ENCODE measurements around the gene KATNAL2.

Gene KATNAL2

DNA sequence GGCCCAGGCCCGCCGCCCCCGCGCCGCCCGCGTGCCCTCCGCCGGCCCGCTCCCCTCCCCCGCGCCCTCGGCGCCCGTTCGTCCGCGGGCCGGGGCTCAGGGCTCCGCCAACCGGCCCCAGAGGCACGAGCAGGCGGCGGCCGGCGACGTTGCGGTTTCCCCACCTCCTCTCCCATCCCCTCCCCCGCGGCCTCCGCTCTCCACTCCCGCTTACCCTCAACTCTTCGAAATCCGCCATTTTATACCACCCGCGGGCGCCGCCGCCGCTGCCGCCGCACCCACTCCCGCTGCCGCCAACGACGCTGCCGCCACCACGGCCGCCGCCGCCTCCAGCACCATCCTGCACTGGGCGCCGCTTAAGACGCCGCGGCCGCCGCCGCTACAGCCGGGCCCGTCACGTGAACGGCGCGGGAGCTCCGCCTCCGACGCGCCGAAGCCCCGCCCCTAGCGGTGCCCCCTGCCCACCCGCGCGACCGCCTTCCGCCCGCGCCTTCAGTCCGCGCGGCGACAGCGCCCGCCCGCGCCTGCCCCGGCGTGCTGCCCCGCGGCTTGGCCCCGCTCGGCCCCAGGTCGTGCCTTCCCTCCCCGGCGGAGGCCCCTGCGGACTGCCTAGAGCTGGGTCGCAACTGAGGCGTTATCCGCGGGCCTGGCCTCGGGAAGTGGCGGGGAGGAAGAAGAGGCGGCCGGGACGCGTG, at the start of gene KATNAL2, which contains the start of gene PIAS2:
Gene KATNAL2, plus strand, starts transcription at position 495 of the 695 bp plus-strand sequence. CDS start 29,271 bp downstream, outside the sequence.
Gene PIAS2, minus strand, starts transcription at position 400 of the 695 bp plus-strand sequence. Its CDS starts 162 bp downstream, at position 238.
- no peak for DNase-seq (ENCODE audit: low read depth)

DNA sequence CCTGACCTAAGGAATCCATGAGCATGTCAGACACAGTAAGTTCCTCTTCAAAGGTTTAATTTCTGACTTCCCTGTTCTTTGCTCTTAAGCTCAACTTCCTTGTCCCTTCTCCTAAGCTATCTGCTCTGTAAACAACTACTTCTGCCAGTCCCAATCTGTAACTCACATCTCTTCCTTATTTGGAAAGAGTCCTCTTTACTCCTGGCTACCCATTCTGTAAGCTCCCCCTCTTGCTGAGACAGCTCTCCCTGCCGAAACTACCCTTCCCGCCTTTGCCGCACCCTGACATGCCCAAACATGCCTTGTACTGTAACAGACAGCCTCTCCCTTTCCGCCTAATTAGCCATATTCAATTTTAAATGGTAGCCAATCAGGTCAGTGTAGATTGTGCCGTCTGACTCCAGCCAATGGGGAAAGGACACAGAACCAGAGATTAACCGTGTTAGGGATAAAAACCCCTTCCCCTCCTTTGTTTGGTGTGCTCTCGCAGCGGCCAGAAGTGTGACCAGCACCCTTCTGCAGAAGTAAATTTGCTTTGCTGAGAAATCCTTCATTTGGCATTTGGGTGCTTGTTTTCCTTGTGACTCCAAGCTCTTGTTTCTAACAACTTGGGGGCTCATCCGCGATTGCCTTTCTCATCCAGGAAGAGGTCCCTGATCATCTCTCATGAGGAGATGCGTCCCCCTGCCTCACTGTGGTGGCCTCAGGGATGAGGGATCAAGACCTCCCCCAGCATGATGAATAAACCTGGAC, 49.1 kb upstream of the KATNAL2 start:
- no peak for DNase-seq (ENCODE audit: low read depth)

DNA sequence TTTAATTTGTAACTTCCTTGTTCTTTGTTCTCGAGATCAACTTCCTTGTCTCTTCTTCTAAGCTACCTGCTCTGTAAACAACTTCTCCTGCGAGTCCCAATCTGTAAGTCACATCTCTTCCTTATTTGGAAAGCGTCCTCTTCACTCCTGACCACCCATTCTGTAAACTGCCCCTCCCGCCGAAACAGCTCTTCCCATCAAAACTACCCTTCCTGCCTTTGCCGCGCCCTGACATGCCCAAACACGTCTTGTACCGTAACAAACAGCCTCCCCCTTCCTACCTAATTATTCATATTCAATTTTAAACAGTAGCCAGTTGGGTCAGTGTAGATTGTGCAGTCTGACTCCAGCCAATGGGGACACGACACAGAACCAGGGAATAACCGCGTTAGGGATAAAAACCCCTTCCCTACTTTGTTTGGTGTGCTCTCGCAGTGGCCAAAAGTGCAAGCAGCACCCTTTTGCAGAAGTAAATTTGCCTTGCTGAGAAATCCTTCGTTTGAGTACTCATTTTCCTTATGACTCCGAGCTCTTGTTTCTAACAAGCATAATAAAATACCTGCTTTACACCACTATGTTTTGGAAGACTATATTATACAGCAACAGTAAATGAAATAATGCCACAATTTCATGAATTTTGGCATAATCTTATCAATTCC, 39.9 kb upstream of the KATNAL2 start:
- no peak for DNase-seq (ENCODE audit: low read depth)

DNA sequence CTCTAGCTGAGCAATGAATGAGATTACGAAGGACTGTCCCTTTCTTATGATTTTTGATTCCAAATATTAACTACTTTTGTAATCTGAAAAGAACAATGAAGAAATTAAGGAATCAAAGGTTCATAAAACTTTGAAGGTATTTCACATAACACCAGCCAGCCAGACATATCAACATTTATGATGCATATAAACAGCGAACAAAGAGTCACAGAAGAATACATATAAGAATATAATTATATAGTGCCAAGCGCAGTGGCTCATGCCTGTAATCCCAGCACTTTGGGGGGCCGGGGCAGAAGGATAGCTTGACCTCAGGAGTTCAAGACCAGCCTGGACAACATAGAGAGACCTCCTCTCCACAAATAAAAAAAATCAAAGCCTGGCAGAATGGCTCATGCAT, 34.2 kb upstream of the KATNAL2 start:
- DNase-seq (ENCODE audit: low read depth) = no peak

DNA sequence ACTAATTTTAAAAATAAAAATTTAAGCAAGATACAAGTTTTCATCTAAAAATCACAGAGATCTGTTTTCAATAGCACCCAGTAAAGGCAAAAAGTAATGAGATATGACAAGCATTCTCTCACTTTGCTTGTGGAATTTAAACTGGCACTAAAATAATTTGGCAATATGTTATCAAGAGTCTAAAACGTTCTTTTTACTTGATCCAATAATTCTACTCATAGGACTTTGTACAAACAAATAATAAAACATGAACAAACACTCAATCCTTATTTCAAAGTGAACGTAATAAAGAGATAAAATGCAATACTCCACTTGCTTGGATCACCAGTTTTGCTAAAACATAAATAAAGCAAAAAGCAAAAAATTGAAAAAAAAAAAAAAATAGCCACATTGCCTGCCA, 30.5 kb upstream of the KATNAL2 start:
- DNase-seq (ENCODE audit: low read depth) = no peak

DNA sequence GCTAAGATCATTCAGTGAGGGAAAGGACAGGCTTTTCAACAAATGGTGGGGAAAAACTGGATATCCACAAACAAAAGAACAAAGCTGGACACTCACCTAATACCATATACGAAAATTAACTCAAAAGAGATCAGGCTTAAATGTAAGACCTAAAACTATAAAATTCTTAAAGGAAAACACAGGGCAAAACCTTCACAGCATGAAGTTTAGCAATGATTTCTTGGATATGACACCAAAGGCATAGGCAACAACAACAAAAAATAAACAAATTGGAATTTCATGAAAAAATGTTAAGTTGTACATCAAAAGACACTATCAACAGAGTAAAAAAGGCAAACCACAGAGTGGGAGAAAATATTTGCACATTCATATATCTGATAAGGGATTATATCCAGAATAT, 28.4 kb upstream of the KATNAL2 start:
- DNase-seq (ENCODE audit: low read depth) = no peak

GRCh38 chr18:46891742-46892214, 25.6 kb upstream of the KATNAL2 start:
- no peak for DNase-seq (ENCODE audit: low read depth)

DNA sequence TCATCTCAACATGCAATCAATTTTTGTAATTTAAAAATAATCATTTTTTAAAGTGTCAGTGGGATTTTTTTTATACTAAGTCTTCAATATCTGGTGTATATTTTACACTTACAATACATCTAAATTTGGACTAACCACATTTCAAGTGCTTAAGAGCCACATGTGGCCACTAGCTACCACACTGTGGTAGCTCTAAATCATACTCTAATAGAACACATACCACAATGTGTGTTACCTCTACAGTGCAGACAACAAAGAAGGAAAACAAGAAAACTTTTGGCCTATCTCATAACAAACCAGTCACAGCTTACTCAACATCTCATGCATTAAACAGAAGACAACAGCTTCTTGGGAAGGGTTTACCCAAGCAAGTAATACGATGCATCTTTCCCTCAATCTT, 24.6 kb upstream of the KATNAL2 start:
- DNase-seq (ENCODE audit: low read depth) = no peak

DNA sequence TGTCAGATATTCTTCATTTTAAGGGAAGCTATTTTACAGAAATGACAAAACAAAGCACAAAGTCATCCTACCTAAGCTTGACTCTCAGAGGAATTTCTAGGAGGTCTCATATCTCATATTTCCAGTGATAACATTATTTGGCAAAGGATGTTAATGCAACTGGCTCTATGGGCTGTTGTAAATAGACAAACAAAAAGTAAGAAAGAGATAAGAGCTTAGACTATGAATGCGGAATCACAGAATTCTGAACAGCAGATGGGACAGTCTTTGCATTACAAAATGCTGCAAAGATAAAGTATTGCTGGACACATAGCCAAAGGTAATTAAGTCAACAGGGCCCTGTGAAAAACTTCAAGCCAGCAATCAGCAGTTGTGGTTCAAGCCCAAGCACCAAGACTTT, 24.0 kb upstream of the KATNAL2 start:
- no peak for DNase-seq (ENCODE audit: low read depth)

GRCh38 chr18:46894124-46894523, 23.3 kb upstream of the KATNAL2 start:
- no peak for DNase-seq (ENCODE audit: low read depth)

GRCh38 chr18:46899274-46899948, 18.0 kb upstream of the KATNAL2 start:
- DNase-seq (ENCODE audit: low read depth) = no peak

GRCh38 chr18:46903406-46903805, 14.0 kb upstream of the KATNAL2 start:
- DNase-seq (ENCODE audit: low read depth) = no peak

GRCh38 chr18:46909497-46909896, 7.9 kb upstream of the KATNAL2 start:
- DNase-seq (ENCODE audit: low read depth) = no peak

GRCh38 chr18:46910856-46911255, 6.5 kb upstream of the KATNAL2 start:
- no peak for DNase-seq (ENCODE audit: low read depth)

DNA sequence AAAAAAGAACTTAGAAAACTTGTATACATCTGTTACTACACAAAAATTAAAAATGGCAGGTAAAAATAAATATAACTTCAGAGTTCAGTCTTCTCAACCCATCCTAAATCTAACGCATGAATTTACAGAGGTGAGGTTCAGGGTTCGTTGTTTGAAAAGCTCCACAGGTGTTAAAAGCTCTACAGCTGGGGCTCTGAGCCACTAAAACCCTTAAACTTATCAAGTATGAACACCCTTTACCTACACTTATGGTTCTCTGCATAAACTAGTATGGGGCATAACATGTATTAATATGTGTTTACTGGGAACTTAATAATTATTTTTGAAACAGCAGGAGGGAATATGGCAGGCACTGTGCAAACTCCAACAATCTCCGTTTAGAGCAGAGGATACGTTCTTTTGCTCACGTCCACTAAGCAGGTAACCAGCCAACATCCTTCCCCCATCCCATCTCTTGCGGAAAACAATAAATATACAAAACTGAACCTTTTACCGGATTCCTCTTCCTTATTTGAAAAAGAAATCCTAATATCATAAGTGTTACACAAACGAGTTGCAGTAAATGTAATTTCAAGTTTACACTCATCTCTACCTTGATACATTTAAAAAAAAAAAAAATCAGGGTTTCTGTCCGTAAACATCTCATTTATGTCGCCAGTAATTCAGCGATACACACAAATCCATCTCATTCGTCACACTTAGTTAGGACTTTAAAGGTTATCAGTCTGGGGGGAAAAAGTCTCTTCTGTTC, 1.4 kb upstream of the KATNAL2 start:
- no peak for DNase-seq (ENCODE audit: low read depth)

DNA sequence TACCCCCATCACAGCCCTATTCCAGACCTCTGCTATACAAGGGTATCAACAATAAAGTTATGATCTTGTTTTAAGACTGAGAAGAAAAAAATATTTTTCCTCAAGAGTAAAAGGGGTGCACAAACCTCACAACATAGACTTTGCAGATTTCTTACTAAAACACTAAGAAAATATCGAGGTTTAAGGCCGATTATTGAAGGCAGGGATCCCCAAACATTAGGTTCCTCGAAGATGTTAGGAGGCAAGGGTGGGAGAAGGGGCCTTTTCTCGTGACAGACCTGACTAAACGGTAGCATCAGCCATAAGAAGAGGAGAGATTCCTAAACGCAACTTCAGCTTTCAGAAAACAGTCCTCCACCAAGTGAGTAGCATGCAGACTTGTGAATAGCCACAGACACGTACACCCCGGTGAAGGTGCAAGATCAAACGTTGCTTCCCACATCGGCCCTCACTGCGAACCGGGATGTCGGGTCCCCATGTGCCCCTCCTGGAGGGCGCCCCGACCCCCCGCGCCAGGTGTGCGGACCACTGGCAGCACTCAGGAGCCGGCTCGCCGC, 773 bp upstream of the KATNAL2 start:
- DNase-seq (ENCODE audit: low read depth) = no peak

DNA sequence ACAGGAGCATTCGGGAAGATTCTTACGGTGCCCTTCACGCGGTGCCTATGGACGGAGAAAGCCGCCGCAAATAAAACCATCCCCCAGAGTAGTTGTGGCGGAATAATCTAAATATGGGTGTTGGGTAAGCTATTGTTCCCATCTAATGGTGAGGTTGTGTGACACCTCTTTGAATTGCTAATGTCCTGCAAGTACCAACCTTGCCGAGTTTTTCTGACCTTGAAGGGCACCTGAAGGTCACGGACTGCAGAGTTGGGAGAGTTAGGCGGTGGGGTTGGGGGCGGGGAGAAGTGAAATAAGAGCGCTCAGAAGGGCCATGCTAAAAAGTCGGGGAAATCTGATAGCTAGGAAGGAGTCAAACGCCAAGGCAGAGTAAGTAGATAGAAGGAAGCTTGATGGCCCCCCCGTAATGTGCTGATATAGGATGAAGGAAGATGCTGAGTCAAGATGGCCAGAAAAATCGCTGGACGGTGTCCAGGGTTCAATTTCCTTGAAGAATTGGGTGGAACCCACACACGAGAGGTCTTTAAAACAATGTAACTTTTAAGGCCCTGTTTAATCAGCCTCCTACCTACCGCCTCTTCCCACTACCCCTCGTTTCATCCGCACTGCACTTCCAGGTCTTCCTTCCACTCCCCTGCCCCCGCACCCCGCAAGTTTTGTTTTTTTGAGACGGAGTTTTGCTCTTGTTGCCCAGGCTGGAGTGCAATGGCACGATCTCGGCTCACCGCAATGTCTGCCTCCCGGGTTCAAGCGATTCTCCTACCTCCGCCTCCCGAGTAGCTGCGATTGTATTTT, 600 bp downstream of the KATNAL2 start:
- no peak for DNase-seq (ENCODE audit: low read depth)

GRCh38 chr18:46920067-46920466, 2.7 kb downstream of the KATNAL2 start:
- no peak for DNase-seq (ENCODE audit: low read depth)

DNA sequence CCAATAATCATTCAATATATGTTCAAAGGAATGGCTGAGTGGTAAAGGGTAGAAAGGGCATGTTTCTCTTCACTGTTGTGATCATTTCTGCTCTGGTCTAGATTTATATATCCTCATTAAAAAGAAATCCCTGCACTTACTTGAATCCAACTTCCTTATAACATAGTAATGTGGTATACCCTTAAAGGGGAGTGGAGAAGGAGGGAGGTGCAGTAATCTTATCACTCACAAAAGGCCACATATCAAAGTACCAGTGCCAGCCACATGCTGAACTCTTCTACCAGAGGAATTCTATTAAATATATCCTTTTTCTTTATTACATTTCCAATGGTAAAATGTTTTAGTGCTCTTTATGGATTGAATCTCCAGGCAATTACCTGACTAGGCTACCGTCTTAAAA, 3.3 kb downstream of the KATNAL2 start:
- DNase-seq (ENCODE audit: low read depth) = no peak

DNA sequence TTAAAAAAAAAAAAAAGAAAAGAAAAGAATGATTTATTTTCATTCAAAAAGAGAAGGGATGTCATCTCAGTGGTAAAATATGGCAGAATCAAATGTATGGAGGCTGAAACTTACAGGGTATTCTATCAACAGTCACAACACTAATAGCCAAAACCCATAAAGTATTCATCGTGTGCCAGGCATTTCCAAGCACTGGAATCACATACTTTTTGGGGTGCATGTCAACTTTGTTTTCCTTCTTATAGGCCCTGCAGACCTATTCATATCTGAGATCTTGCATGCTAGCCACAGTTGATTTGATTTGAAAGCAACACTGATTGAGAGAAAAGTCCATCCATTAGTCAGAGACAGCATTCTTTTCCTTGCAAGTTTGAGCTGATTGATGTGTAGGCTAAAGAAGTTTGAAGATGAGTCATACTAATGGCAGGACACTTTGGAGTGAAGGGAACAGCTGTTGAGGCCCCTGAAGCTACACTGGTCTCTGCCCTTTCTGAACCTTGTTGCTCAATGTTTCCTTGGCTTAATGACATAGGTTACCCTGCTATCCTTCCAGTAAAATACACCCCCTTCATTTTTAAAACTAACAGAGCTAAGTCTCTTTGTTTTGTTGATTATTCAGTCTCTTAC, 22.0 kb downstream of the KATNAL2 start:
- no peak for DNase-seq (ENCODE audit: low read depth)
